H1 (cell line): ENCODE data around the gene HMMR.

Experiments
- CEBPB ChIP-seq: IDR thresholded peaks from 2 replicates; pipeline ENCODE4 v1.6.1; 2012; ENCODE audit warnings: low read depth, low read length
- CTCF ChIP-seq, 3 experiments: IDR thresholded peaks; 1 replicate in 2 of 3; 2 replicates in 1 of 3; pipeline versions ENCODE4 v1.5.1 to v1.6.1; 2011; ENCODE audit warnings: low read length in 3 of 3, mild to moderate bottlenecking in 3 of 3, inconsistent platforms in 2 of 3, low read depth in 1 of 3, moderate library complexity in 1 of 3; ENCODE audit not compliant: insufficient read depth in 1 of 3; ENCODE audit errors: control extremely low read depth in 1 of 3
- EZH2 ChIP-seq: fragments of 200-600 bp; sonication (generic); IDR thresholded peaks from 2 replicates; pipeline ENCODE4 v1.7.1; 2012; ENCODE audit warnings: low read depth, mild to moderate bottlenecking, moderate library complexity, low read length, inconsistent platforms; ENCODE audit not compliant: severe bottlenecking
- JUND ChIP-seq: IDR thresholded peaks from 2 replicates; pipeline ENCODE4 v1.6.1; 2011; ENCODE audit warnings: mild to moderate bottlenecking, improper control_type of control experiment, low read length
- POLR2A ChIP-seq, 2 experiments: IDR thresholded peaks; 1 replicate in 1 of 2; 2 replicates in 1 of 2; pipeline ENCODE4 v1.6.1; 2011; ENCODE audit warnings: low read depth in 2 of 2, low read length in 2 of 2, mild to moderate bottlenecking in 2 of 2; ENCODE audit errors: control extremely low read depth in 1 of 2
- RXRA ChIP-seq: IDR thresholded peaks from 2 replicates; pipeline ENCODE4 v1.6.1; 2011; ENCODE audit warnings: low read depth, mild to moderate bottlenecking, low read length, moderate library complexity; ENCODE audit not compliant: insufficient read depth
- SIRT6 ChIP-seq: IDR thresholded peaks from one replicate; pipeline ENCODE4 v1.7.1; 2012; ENCODE audit warnings: low read length, inconsistent platforms
- USF2 ChIP-seq: IDR thresholded peaks from 2 replicates; pipeline ENCODE4 v1.6.1; 2011; ENCODE audit warnings: low read length, improper control_type of control experiment

- TF ChIP-seq CTCF (IDR thresholded peaks at IDR 0.05; ENCODE audit: control extremely low read depth in 1 of 3, insufficient read depth in 1 of 3, low read depth in 1 of 3, low read length in 3 of 3) (no peak), CEBPB (no peak), USF2 (no peak), RXRA (no peak), SIRT6 (no peak), JUND (no peak), EZH2 (no peak), POLR2A (IDR thresholded peaks at IDR 0.05; ENCODE audit: control extremely low read depth in 1 of 2, low read depth in 2 of 2, low read length in 2 of 2) (no peak)
Observed at GRCh38 chr5:163463063-163463435, 2.6 kb downstream of the HMMR start.
